Neural cell (in vitro differentiated cells): ENCODE data around the gene KLF12. TPM values are rescaled to one million over a fixed set of nuclear protein-coding genes. Genes with fewer than 3 reads are reported as not detected.

Experiments used
- H2AFZ ChIP-seq: fragments of 200-600, 300-800 bp; sonication (generic), shearing (Covaris generic); 2 replicates; pipeline ENCODE4 v1.6.0; 2014; ENCODE audit warnings: low read depth, mild to moderate bottlenecking, antibody characterized with exemption, low read length, moderate library complexity
- H3F3A ChIP-seq: fragments of 200-600 bp; shearing (Covaris generic); 2 replicates; pipeline ENCODE4 v1.6.1; 2016; ENCODE audit warnings: mild to moderate bottlenecking, moderate library complexity, mixed read lengths, antibody characterized with exemption, low read length; ENCODE audit not compliant: insufficient read depth, poor library complexity, severe bottlenecking
- H3K27ac ChIP-seq: fragments of 200-600, 300-800 bp; sonication (generic), shearing (Covaris generic); 2 replicates; pipeline ENCODE4 v1.5.1; 2014; ENCODE audit warnings: mild to moderate bottlenecking, low read length, moderate library complexity
- H3K27me3 ChIP-seq: fragments of 300-800, 200-600 bp; sonication (generic), shearing (Covaris generic); 2 replicates; pipeline ENCODE4 v1.6.0; 2014; ENCODE audit warnings: mild to moderate bottlenecking, low read depth, low read length, moderate library complexity; ENCODE audit not compliant: insufficient read depth
- H3K36me3 ChIP-seq: fragments of 300-800, 200-600 bp; sonication (generic), shearing (Covaris generic); 2 replicates; pipeline ENCODE4 v1.5.1; 2014; ENCODE audit warnings: mild to moderate bottlenecking, antibody characterized with exemption, low read length, moderate library complexity; ENCODE audit not compliant: insufficient read depth
- H3K4me2 ChIP-seq: fragments of 300-800, 200-600 bp; sonication (generic), shearing (Covaris generic); 2 replicates; pipeline ENCODE4 v1.6.0; 2014; ENCODE audit warnings: mild to moderate bottlenecking, low read length
- H3K4me3 ChIP-seq: fragments of 300-800, 200-600 bp; sonication (generic), shearing (Covaris generic); 2 replicates; pipeline ENCODE4 v1.5.1; 2014; ENCODE audit warnings: mild to moderate bottlenecking, low read length, moderate library complexity
- H3K79me2 ChIP-seq: fragments of 200-600 bp; shearing (Covaris generic); replicated peaks from 2 replicates; pipeline ENCODE4 v1.6.0; 2014; ENCODE audit warnings: mild to moderate bottlenecking, low read length, moderate library complexity; ENCODE audit not compliant: insufficient read depth
- H3K9ac ChIP-seq: fragments of 300-800, 200-600 bp; sonication (generic), shearing (Covaris generic); 2 replicates; pipeline ENCODE4 v1.6.1; 2016; ENCODE audit warnings: mild to moderate bottlenecking, low read length, mixed read lengths
- H3K9me2 ChIP-seq: fragments of 200-600 bp; shearing (Covaris generic); 2 replicates; pipeline ENCODE4 v1.6.1; 2016; ENCODE audit warnings: mild to moderate bottlenecking, low read length, mixed read lengths; ENCODE audit not compliant: insufficient read depth
- H3K9me3 ChIP-seq: fragments of 200-600, 300-800 bp; sonication (generic), shearing (Covaris generic); 2 replicates; pipeline ENCODE4 v1.6.1; 2016; ENCODE audit warnings: mild to moderate bottlenecking, mixed run types, low read length, moderate library complexity, mixed read lengths
- H4K20me1 ChIP-seq: fragments of 200-600 bp; shearing (Covaris generic); 2 replicates; pipeline ENCODE4 v1.6.1; 2016; ENCODE audit warnings: mild to moderate bottlenecking, mixed run types; ENCODE audit not compliant: insufficient read depth
- EP300 ChIP-seq: fragments of 450-650 bp; conservative IDR thresholded peaks from 2 replicates; pipeline ENCODE4 v1.6.1; 2014; ENCODE audit warnings: antibody characterized with exemption, mild to moderate bottlenecking, moderate library complexity; ENCODE audit not compliant: poor library complexity, severe bottlenecking
- EZH2 ChIP-seq: fragments of 200-600, 300-800 bp; shearing (Covaris generic), sonication (generic); IDR thresholded peaks from 2 replicates; pipeline ENCODE4 v1.6.1; 2014; ENCODE audit warnings: antibody characterized with exemption, low read length, borderline replicate concordance, mild to moderate bottlenecking; ENCODE audit not compliant: insufficient read depth, poor library complexity, severe bottlenecking
- MXI1 ChIP-seq: fragments of 450-650 bp; conservative IDR thresholded peaks from 2 replicates; pipeline ENCODE4 v1.6.1; 2014; ENCODE audit warnings: antibody characterized with exemption, mild to moderate bottlenecking; ENCODE audit not compliant: poor library complexity, severe bottlenecking
- POLR2AphosphoS5 ChIP-seq: IDR thresholded peaks from 2 replicates; pipeline ENCODE4 v1.6.1; 2012
- RAD21 ChIP-seq: fragments of 450-650 bp; conservative IDR thresholded peaks from 2 replicates; pipeline ENCODE4 v1.6.1; 2014; ENCODE audit warnings: antibody characterized with exemption, mild to moderate bottlenecking, moderate library complexity
- SMC3 ChIP-seq: fragments of 450-650 bp; conservative IDR thresholded peaks from 2 replicates; pipeline ENCODE4 v1.6.1; 2014; ENCODE audit warnings: antibody characterized with exemption, mild to moderate bottlenecking, moderate library complexity; ENCODE audit not compliant: poor library complexity
- TAF1 ChIP-seq: IDR thresholded peaks from 2 replicates; pipeline ENCODE4 v1.6.1; 2012; ENCODE audit warnings: low read depth
- polyA plus RNA-seq: library from polyadenylated mRNA; depleted of rRNA; stranded (reverse); fragments of >200 nt; gene quantifications from 2 replicates; pipeline ENCODE4 v1.2.3, GENCODE V29; 2014
- TF ChIP-seq, protein P1 (sequence below): IDR thresholded peaks from 2 replicates; pipeline ENCODE4 v1.6.1; 2012; ENCODE audit warnings: borderline replicate concordance
- TF ChIP-seq, protein P2 (sequence below): fragments of 450-650 bp; IDR thresholded peaks from 2 replicates; pipeline ENCODE4 v1.5.1; 2014; ENCODE audit warnings: antibody characterized with exemption, mild to moderate bottlenecking, moderate library complexity; ENCODE audit not compliant: poor library complexity, severe bottlenecking

The KLF12 gene
- polyA plus RNA-seq, 1 donor from 2014 or later = 53.5 TPM

DNA sequence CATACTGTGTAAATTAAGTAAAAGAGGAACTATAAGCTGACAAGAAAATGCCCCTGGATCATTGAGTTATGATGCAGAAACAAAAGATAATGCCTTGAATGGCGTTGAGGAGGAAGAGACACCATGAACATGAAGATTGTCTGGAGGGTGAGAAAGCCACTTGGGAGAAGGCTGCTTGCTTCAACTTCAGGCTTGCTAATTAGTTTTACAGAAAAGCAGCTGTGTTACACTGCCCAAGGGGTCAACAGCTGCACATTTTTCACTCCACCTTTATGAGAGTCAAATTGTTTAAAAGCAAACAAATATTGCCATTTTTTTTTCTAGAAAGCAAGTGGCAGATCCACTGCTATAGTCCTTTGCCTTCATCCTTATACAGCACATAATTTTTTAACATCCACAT is 35.5 kb upstream of the KLF12 start:
- TF ChIP-seq MXI1 (no peak), TAF1 (no peak), EP300 (no peak)
- TF ChIP-seq, protein P1, sequence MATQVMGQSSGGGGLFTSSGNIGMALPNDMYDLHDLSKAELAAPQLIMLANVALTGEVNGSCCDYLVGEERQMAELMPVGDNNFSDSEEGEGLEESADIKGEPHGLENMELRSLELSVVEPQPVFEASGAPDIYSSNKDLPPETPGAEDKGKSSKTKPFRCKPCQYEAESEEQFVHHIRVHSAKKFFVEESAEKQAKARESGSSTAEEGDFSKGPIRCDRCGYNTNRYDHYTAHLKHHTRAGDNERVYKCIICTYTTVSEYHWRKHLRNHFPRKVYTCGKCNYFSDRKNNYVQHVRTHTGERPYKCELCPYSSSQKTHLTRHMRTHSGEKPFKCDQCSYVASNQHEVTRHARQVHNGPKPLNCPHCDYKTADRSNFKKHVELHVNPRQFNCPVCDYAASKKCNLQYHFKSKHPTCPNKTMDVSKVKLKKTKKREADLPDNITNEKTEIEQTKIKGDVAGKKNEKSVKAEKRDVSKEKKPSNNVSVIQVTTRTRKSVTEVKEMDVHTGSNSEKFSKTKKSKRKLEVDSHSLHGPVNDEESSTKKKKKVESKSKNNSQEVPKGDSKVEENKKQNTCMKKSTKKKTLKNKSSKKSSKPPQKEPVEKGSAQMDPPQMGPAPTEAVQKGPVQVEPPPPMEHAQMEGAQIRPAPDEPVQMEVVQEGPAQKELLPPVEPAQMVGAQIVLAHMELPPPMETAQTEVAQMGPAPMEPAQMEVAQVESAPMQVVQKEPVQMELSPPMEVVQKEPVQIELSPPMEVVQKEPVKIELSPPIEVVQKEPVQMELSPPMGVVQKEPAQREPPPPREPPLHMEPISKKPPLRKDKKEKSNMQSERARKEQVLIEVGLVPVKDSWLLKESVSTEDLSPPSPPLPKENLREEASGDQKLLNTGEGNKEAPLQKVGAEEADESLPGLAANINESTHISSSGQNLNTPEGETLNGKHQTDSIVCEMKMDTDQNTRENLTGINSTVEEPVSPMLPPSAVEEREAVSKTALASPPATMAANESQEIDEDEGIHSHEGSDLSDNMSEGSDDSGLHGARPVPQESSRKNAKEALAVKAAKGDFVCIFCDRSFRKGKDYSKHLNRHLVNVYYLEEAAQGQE = no peak
- no peaks in the 10 kb centered on the region for H3K27me3 ChIP-seq
- H3K9me2 ChIP-seq = no peaks in the 10 kb centered on the region
- no peaks in the 10 kb centered on the region for H3K9me3 ChIP-seq
- H3K4me3 ChIP-seq = no peak overlapping the region
- no peak overlapping the region for H3K4me2 ChIP-seq
- H2AFZ ChIP-seq = no peak overlapping the region
- no peaks in the 10 kb centered on the region for H3K79me2 ChIP-seq
- H3K36me3 ChIP-seq = no peaks in the 10 kb centered on the region
- no peak overlapping the region for H3K27ac ChIP-seq
- no peaks in the 10 kb centered on the region for H3F3A ChIP-seq
- H4K20me1 ChIP-seq = no peaks in the 10 kb centered on the region
- H3K9ac ChIP-seq = no peak overlapping the region

GRCh38 chr13:74168263-74168675 is 34.1 kb upstream of the KLF12 start:
- Histone ChIP-seq H3K79me2 (no peaks in the 10 kb centered on the region), H2AFZ (no peak overlapping the region), H3K4me3 (no peak overlapping the region), H3K9me2 (no peaks in the 10 kb centered on the region), H3F3A (no peaks in the 10 kb centered on the region), H3K27ac (no peak overlapping the region), H3K9ac (no peak overlapping the region), H4K20me1 (no peaks in the 10 kb centered on the region), H3K27me3 (no peaks in the 10 kb centered on the region), H3K9me3 (no peaks in the 10 kb centered on the region), H3K36me3 (no peaks in the 10 kb centered on the region), H3K4me2 (no peak overlapping the region)
- TF ChIP-seq, protein P2, sequence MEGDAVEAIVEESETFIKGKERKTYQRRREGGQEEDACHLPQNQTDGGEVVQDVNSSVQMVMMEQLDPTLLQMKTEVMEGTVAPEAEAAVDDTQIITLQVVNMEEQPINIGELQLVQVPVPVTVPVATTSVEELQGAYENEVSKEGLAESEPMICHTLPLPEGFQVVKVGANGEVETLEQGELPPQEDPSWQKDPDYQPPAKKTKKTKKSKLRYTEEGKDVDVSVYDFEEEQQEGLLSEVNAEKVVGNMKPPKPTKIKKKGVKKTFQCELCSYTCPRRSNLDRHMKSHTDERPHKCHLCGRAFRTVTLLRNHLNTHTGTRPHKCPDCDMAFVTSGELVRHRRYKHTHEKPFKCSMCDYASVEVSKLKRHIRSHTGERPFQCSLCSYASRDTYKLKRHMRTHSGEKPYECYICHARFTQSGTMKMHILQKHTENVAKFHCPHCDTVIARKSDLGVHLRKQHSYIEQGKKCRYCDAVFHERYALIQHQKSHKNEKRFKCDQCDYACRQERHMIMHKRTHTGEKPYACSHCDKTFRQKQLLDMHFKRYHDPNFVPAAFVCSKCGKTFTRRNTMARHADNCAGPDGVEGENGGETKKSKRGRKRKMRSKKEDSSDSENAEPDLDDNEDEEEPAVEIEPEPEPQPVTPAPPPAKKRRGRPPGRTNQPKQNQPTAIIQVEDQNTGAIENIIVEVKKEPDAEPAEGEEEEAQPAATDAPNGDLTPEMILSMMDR = no peak
- no peak for TF ChIP-seq SMC3
- TF ChIP-seq MXI1 = no peak
- TF ChIP-seq POLR2AphosphoS5 = no peak

- Histone ChIP-seq H3K9me2 (no peaks in the 10 kb centered on the region), H3K27me3 (no peaks in the 10 kb centered on the region), H3K27ac (no peak overlapping the region), H3F3A (no peaks in the 10 kb centered on the region), H2AFZ (no peak overlapping the region), H3K4me3 (no peak overlapping the region), H3K79me2 (no peaks in the 10 kb centered on the region), H3K36me3 (no peaks in the 10 kb centered on the region), H4K20me1 (no peaks in the 10 kb centered on the region), H3K9me3 (no peaks in the 10 kb centered on the region), H3K4me2 (no peak overlapping the region), H3K9ac (no peak overlapping the region)
- no peak for TF ChIP-seq POLR2AphosphoS5
- no peak for TF ChIP-seq MXI1
- no peak for TF ChIP-seq SMC3
- no peak for TF ChIP-seq EZH2
- TF ChIP-seq, protein P2 = no peak
- TF ChIP-seq EP300 = no peak
- no peak for TF ChIP-seq TAF1
- TF ChIP-seq RAD21 = no peak
- TF ChIP-seq, protein P1 = no peak
Observed at GRCh38 chr13:74166261-74167004, 32.2 kb upstream of the KLF12 start.
